ENCODE data around the gene REXO5. TPM values are rescaled to one million over a fixed set of nuclear protein-coding genes. Genes with fewer than 3 reads are reported as not detected.

Gene REXO5
- total and polyA plus RNA-seq, 2 of the 13 experiments (the other 11 are each of a cell fraction or from before 2014, with no cell fraction given), result 5.9 to 13.1 TPM

DNA sequence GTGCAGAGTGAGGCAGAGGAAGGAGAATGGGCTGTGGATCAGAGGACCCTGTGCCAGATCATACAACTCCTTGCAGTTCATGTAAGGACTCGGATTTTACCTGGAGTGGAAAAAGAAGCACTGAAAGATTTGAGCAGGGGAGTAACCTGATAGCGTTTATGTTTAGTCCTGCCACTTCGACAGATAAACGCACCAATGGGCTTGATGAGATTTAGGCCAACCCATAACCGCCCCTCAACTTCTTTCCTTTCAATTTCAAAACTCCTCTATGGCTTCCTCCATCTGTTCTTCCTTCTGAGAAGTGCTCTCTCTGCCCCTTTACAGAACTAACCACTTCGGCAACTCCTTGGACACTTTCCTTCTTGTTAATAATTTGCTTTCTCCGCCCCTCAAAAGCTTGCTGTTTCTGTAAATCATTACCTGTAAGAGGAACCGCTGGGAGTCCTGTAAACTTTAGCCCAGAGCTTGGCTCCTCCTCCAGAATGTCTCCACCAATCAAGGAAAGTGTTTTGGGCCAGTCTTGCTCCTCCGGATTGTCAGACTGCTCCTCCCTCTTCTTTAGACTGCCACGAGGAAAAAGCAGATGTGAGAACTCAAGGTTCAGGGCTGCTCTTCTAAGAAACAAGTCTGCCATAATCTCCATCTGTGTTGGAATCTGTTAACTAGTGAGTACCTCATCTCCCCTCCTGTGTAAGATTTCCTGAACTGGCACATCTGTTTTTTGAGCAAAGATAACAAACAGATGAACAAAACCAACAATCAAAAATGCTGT is 42.7 kb upstream of the REXO5 start, which contains the start of gene ACSM3 (continued):
- TF ChIP-seq, protein P1, sequence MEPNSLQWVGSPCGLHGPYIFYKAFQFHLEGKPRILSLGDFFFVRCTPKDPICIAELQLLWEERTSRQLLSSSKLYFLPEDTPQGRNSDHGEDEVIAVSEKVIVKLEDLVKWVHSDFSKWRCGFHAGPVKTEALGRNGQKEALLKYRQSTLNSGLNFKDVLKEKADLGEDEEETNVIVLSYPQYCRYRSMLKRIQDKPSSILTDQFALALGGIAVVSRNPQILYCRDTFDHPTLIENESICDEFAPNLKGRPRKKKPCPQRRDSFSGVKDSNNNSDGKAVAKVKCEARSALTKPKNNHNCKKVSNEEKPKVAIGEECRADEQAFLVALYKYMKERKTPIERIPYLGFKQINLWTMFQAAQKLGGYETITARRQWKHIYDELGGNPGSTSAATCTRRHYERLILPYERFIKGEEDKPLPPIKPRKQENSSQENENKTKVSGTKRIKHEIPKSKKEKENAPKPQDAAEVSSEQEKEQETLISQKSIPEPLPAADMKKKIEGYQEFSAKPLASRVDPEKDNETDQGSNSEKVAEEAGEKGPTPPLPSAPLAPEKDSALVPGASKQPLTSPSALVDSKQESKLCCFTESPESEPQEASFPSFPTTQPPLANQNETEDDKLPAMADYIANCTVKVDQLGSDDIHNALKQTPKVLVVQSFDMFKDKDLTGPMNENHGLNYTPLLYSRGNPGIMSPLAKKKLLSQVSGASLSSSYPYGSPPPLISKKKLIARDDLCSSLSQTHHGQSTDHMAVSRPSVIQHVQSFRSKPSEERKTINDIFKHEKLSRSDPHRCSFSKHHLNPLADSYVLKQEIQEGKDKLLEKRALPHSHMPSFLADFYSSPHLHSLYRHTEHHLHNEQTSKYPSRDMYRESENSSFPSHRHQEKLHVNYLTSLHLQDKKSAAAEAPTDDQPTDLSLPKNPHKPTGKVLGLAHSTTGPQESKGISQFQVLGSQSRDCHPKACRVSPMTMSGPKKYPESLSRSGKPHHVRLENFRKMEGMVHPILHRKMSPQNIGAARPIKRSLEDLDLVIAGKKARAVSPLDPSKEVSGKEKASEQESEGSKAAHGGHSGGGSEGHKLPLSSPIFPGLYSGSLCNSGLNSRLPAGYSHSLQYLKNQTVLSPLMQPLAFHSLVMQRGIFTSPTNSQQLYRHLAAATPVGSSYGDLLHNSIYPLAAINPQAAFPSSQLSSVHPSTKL (CRISPR knock-in tag; IDR thresholded peaks at IDR 0.05), result no peak
- TF ChIP-seq ZSCAN20 (CRISPR knock-in tag; IDR thresholded peaks at IDR 0.05; ENCODE audit: borderline replicate concordance) (no peak), ETV5 (CRISPR knock-in tag; IDR thresholded peaks at IDR 0.05; ENCODE audit: borderline replicate concordance) (no peak), HES4 (CRISPR knock-in tag; IDR thresholded peaks at IDR 0.05; ENCODE audit: borderline replicate concordance) (no peak), ZNF205 (CRISPR knock-in tag; IDR thresholded peaks at IDR 0.05) (no peak), MYC (CRISPR knock-in tag; IDR thresholded peaks at IDR 0.05; ENCODE audit: borderline replicate concordance) (no peak), JUNB (CRISPR knock-in tag; IDR thresholded peaks at IDR 0.05; ENCODE audit: borderline replicate concordance) (no peak), EZH2 (conservative IDR thresholded peaks at IDR 0.05; ENCODE audit: low read depth, low read length) (no peak), AGO1 (IDR thresholded peaks at IDR 0.05; ENCODE audit: low read depth, low read length, poor library complexity, severe bottlenecking) (no peak), KDM6A (CRISPR knock-in tag; IDR thresholded peaks at IDR 0.05; ENCODE audit: low read depth) (0 out of 2 replicates have a peak, but pooled peaks have one; percentile 12), ZBTB7B (CRISPR knock-in tag; IDR thresholded peaks at IDR 0.05) (no peak), HNRNPH1 (optimal IDR thresholded peaks at IDR 0.05; ENCODE audit: low read depth, low read length) (no peak), XBP1 (CRISPR knock-in tag; IDR thresholded peaks at IDR 0.05) (no peak), CEBPG (CRISPR knock-in tag; IDR thresholded peaks at IDR 0.05) (no peak), ZNF446 (CRISPR knock-in tag; IDR thresholded peaks at IDR 0.05) (no peak), ZNF263 (CRISPR knock-in tag; IDR thresholded peaks at IDR 0.05) (peak; percentile 82), RAD21 (CRISPR knock-in tag; IDR thresholded peaks at IDR 0.05) (no peak), IRF2 (CRISPR knock-in tag; IDR thresholded peaks at IDR 0.05) (no peak), FOXK1 (CRISPR knock-in tag; IDR thresholded peaks at IDR 0.05; ENCODE audit: borderline replicate concordance, low read depth) (no peak), ZNF878 (CRISPR knock-in tag; IDR thresholded peaks at IDR 0.05) (0 out of 2 replicates have a peak, but pooled peaks have one; percentile 45)
- TF ChIP-seq, protein P2, sequence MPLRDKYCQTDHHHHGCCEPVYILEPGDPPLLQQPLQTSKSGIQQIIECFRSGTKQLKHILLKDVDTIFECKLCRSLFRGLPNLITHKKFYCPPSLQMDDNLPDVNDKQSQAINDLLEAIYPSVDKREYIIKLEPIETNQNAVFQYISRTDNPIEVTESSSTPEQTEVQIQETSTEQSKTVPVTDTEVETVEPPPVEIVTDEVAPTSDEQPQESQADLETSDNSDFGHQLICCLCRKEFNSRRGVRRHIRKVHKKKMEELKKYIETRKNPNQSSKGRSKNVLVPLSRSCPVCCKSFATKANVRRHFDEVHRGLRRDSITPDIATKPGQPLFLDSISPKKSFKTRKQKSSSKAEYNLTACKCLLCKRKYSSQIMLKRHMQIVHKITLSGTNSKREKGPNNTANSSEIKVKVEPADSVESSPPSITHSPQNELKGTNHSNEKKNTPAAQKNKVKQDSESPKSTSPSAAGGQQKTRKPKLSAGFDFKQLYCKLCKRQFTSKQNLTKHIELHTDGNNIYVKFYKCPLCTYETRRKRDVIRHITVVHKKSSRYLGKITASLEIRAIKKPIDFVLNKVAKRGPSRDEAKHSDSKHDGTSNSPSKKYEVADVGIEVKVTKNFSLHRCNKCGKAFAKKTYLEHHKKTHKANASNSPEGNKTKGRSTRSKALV (CRISPR knock-in tag; IDR thresholded peaks at IDR 0.05), result no peak
- TF ChIP-seq, protein P3, sequence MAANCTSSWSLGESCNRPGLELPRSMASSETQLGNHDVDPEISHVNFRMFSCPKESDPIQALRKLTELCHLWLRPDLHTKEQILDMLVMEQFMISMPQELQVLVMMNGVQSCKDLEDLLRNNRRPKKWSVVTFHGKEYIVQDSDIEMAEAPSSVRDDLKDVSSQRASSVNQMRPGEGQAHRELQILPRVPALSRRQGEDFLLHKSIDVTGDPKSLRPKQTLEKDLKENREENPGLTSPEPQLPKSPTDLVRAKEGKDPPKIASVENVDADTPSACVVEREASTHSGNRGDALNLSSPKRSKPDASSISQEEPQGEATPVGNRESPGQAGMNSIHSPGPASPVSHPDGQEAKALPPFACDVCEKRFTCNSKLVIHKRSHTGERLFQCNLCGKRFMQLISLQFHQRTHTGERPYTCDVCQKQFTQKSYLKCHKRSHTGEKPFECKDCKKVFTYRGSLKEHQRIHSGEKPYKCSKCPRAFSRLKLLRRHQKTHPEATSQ (CRISPR knock-in tag; IDR thresholded peaks at IDR 0.05; ENCODE audit: borderline replicate concordance), result no peak
- TF ChIP-seq, protein P4, sequence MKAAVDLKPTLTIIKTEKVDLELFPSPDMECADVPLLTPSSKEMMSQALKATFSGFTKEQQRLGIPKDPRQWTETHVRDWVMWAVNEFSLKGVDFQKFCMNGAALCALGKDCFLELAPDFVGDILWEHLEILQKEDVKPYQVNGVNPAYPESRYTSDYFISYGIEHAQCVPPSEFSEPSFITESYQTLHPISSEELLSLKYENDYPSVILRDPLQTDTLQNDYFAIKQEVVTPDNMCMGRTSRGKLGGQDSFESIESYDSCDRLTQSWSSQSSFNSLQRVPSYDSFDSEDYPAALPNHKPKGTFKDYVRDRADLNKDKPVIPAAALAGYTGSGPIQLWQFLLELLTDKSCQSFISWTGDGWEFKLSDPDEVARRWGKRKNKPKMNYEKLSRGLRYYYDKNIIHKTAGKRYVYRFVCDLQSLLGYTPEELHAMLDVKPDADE (CRISPR knock-in tag; IDR thresholded peaks at IDR 0.05), result no peak

All from HepG2 (cell line).